Stimulated activated CD4-positive, alpha-beta T cell treated with anti-CD3 and anti-CD28 coated beads, Interleukin-2, amount 100 ng/mL, for 24 hours (primary cell): ENCODE measurements around the gene PXYLP1.
"Not testable (repeated sequence)": the region's sequence is repeated elsewhere in the genome, so short reads cannot be mapped to it uniquely, and the experiment has no call there.

Experiments
- DNase-seq, 2 donors: peaks; one replicate each; pipeline ENCODE4 v3.0.0-alpha.2; 2020

Gene PXYLP1, protein sequence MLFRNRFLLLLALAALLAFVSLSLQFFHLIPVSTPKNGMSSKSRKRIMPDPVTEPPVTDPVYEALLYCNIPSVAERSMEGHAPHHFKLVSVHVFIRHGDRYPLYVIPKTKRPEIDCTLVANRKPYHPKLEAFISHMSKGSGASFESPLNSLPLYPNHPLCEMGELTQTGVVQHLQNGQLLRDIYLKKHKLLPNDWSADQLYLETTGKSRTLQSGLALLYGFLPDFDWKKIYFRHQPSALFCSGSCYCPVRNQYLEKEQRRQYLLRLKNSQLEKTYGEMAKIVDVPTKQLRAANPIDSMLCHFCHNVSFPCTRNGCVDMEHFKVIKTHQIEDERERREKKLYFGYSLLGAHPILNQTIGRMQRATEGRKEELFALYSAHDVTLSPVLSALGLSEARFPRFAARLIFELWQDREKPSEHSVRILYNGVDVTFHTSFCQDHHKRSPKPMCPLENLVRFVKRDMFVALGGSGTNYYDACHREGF

DNA sequence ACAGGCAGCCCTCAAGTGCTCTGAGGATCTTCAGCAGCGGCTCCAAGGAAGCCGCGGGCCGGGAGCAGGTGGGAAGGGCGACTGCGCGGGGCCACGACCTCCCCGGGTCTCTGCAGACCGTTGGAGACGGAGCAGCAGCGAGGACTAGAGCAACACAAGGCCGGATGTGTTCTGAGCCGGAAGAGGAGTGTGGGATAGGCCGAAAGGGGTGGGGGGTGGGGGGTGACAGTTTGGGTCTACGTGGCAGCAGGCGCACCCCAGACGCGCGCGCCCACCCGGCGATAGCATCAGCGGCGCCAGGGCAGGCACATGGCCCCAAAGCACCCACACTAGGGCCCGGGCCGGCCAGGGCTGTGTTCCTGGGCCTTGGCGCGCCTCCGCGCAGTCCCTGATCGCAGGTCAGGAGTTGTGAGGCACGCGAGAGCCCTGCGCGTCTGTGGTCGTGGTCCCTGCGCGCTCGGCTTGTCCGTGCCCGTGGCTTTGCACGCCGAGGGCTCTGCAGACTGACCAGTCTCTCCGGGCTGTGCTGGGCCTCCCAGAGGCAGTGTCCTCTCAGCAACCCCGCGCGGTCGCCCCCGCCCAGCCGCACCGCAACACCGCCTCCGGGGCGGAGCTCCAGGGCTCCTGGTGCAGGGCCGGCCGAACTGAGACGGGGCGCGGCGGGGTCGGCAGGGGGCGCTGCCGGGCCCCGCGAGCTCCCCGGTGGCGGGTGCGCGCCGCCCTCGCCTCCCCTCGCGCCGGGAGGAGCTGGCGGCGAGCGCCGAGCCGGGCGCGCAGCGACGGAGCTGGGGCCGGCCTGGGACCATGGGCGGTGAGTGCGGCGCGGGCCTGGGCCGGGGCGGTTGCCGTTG, at the start of gene PXYLP1:
Gene PXYLP1 (plus strand): TSS at position 725 of the 851 bp plus-strand sequence. CDS start 28,351 bp downstream, outside the sequence.
- peak; percentile 91 to 93 for DNase-seq

DNA sequence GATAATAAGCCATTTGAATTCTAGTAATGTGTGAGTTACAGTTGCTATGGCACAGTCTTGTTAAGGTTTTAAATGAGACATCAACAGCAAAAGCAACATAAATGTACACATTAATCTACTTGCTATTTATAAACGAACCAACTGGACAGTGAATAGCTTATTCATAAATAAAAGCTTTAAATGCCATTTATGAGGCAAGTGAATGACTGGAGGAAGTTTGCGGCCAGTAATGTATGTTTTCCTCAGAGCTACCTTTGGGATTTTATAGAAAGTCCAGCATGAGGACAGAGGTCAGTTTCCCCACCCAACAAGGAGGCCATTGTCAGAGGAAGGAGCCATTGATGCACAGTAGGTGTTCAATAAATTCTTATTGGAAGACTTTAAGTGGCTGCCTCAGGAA, 48.0 kb upstream of the PXYLP1 start:
- no peak for DNase-seq

DNA sequence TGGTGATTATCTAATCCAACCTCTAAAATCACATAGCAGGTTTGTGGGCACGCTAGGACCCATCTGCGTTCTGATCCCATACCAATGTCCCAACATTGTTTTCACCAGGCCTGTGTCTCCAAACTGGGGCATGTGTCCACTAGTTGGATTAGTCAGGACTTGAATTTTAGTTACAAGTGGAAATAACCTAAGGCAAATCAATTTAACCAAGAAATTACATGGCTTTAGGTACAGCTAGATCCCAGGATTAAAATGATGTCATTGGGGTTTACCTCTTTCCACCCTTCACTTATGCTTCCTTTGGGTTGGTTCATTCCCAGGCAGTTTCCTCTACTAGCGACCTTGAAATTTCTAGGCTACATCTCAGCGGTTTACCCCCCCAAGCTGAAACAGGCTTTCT, 47.2 kb upstream of the PXYLP1 start:
- no peak for DNase-seq

DNA sequence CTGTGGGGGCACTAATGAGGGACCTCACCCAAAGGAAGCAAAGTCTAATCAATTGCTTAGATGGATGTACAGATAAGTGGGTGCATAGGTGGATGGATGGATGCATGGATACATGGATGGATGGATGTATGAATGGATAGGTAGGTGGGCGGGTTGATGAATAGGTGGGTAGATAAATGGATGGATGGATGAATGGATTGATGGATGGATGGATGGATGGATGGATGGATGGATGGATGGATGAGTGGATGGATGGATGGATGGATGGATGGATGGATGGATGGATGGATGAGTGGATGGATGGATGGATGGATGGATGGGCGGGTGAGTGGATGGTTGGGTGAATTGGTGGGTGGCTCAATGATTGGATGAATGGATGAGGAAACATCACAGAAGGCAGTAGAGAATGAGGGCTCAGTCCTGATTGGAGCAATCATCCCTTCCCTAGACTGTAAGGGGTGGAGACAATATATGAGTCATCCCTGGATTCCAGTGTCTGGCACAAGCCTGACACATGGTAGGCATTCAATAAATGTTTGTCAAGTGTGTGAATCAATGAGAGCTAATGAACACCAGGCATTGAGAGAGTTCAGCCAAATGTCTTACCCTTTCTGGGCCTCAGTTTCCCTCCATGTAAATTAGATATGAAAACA, 40.4 kb upstream of the PXYLP1 start:
- no peak for DNase-seq

DNA sequence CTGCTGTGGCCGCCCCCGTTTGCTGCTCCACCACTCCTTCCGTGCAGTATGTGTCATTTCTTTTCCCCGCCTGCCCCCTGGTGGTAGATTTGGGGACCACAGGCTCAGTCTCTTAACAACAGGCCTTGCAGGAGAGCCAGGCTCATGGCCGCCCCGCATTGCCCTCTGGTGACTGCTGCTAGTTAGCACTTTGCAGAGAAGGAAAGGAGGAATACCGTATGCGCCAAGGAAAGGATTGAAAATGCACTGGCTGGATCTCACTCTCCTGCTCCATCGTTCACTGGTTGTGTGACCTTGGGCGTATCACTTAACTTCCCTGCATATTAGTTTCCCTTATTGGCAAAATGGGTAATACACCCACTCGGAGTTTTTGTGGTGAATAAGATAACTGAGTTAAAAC, 39.3 kb upstream of the PXYLP1 start:
- DNase-seq: peak; percentile 99

DNA sequence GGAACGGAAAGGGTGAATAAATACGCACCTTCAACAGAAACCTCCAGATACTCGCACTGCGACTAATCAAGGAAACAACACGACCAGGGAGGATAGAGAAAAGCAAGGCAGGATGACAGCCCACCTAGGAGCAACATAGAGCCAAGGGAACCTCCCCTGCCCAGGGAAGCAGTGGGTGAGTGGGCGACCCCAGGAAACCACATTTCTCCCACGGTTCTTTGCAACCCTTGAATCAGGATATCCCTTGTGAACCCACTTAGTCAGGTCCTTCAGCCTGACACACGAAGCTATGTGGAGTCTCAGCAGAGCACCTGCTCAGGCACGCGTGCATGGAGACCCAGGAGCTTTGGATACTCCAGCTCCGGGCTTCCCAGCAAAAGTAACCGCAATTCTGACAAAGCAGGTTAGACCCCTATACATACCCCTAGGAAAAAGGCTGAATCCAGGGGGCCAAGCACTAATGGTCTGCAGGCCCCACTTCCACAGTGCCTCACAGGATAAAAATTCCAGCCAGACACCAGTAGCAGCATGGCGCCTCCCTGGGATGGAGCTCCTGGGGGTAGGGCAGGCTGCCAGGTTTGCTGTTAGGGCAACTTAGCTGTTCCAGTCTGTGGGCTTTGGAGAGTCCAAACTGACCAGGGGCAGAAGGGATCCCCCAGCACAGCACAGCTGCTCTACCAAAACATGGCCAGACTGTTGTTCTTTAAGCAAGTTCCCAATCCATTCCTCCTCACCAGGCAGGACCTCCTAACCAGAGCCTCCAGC, 38.4 kb upstream of the PXYLP1 start:
- no peak for DNase-seq

DNA sequence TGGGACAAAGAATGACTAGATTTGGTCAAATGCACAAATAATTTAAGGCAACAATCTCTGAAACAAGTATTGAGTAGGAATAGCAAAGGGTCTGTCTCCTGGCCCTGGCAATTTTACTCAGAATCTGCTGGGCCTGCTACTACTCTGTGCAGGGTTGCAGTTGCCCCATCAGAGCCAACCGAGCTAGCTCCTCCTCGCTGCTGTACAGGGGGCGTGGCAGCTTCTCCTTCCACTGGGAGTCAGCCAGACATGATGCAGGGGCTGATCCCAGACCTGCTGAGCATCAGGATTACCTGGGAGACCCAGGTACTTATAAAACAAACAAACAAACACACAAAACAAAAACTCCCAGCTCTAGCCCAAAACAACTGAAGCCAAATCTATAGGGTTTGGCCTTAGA, 30.5 kb upstream of the PXYLP1 start:
- no peak for DNase-seq

DNA sequence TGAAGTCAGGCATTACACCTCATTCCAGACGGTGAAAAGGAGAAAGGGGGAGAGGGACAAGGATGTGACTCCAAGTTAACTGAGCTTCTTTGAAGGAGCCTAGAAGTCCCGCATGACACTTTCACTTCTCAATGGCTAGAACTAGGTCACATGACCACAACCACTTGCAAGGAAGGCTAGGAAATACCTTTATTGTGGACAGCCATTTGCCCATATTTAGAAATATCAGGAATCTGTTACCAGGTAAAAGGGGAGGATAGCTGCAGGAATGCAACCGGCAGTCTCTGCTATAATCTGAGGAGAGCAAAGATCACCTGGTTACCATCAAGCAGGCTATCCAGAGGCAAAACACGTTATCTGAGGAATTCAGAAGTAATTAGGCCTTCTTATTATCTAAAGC, 28.9 kb upstream of the PXYLP1 start:
- no peak for DNase-seq

DNA sequence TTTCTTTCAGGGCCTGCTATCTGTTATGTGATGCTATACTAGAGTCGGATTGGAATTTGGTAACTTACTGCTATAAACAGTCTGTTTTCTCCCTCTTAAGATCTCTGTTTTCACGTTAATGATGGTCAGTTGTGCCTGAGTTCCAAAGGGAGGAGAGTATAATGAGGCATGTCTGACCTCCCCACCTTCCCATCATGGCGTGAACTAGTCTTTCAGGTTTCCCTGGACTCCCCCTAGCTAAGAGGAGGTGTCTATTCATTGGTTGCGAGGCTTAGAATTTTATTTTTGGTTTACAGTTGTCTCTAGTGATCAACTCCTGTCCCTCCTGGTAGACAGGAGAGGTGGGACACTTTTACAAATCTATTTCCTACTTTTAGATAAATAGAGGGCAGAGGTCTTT, 27.8 kb upstream of the PXYLP1 start:
- DNase-seq: no peak

DNA sequence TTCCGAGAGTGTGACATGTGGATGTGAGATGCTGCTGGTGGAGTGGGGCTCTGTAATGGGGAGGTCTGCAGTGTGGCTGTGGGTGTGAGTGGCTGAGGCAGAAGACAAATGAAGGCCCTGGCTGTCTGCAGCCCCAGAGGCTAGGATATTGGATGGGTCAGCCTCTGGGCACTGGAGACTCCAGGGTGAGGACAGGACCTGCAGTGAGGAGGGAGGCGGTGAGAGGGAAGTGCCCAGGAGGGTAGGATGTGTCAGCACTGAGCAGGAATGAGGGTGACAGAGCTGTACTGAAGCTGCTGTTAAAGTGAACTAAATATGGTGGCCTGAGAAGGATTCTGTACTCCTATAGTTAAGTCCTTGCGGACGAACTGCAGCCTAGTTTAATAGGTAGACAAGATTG, 27.3 kb upstream of the PXYLP1 start:
- no peak for DNase-seq

DNA sequence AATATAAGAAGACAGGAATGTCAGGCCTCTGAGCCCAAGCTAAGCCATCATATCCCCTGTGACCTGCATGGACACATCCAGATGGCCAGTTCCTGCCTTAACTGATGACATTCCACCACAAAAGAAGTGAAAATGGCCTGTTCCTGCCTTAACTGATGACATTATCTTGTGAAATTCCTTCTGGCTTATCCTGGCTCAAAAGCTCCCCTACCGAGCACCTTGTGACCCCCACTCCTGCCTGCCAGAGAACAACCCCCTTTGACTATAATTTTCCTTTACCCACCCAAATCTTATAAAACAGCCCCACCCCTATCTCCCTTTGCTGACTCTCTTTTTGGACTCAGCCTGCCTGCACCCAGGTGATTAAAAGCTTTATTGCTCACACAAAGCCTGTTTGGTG, 20.3 kb upstream of the PXYLP1 start:
- DNase-seq: not testable (repeated sequence)

DNA sequence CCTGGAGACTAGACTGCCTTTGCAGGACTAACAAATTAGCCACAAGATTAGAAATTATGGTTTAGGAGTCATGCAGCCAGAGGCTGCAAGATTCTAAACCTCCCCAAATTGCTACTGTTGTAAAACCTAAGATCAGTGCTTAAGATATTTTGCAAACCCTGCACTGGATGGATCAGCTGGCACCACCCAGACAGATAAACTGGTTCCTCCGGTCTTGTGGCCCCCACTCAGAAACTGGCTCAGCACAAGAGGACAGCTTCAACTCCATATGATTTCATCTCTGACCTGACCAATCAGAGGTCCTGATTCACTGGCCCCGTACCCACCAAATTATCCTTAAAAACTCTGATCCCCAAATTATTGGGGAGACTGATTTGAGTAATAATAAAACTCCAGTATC, 19.5 kb upstream of the PXYLP1 start:
- DNase-seq: no peak

DNA sequence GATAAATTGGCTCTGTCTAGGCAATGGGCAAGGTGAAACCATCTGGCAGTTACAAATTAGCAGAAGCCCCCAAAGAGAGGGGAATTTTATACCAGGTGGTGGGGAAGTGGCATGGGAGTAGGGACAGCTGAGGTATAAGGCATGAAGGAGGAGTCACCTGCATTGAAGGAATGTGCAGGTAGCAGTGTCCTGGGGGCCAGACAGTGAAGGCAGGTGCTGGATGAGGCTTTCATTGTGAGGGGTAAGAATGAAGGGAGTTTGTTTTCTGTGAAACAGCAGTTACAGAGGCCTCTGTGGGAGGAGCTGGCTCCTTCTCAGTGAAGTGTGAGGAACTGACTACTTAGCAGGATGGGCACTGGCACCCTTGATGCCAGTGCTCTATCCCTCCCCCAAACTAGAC, 19.1 kb upstream of the PXYLP1 start:
- DNase-seq: no peak

DNA sequence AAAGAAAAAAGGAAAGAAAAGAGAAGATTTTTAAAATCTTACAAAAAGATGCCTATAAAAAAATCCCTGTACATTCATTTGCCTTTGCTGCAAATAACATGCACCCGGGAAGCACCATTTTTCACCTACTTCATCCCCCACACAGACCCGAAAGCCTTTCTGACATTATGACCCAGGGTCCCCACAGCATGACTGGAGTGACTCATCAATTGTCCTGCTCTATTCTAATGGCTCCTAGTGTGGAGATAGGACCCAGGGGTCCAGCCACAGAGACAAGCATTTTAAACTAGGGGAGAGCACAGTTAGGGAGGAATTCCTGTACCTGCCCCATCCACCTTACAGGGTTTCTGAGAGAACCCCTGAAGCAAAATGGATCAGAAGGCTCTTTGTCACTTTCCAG, 14.7 kb upstream of the PXYLP1 start:
- no peak for DNase-seq

DNA sequence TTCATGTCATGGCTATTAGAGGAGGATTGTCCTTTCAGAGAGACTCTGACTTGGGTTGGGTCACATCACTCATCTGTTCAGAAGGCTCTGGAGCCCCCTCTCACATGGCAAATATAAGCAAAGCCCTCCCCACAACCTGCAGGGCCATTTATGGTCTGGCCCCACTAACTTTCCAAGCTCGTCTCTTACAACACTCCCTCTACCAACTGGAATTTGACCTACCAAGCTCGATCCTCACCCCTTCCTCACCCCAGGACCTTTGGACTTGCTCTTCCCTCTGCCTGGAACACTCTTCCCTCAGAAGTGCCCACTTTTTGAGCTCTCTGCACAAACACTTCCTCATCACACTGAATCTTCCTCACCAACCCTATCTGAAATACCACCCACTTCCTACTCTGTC, 14.2 kb upstream of the PXYLP1 start:
- no peak for DNase-seq

DNA sequence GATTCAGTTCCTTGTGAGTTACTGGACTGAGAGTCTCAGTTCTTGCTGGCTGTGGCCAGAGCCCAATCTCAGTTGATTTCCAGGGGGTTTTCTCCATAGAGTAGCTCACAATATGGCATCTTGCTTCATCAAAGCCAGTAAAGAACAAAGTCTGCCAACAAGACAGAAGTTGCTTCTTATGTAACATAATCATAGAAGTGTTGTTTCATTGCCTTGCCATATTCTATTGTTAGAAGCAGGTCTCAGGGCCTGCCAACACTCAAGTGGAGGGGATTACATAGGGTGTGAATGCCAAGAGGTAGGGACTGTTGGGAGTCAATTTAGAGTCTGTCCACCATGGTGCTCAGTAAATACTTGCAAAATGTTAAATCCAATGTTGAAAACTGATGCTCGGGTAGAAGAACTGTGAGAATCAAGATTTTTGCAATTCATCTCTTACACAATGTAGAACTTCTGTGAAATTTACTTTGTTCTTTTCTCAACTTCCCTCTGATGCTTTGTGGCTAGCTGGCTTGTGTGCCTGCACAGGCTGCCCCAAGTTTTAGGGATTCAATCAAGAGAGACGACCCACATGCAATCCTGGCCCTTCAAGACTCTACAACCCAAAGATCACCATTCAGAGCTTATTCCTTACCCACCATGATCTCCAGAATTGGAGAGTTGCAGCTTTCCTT, 13.3 kb upstream of the PXYLP1 start:
- DNase-seq: no peak

DNA sequence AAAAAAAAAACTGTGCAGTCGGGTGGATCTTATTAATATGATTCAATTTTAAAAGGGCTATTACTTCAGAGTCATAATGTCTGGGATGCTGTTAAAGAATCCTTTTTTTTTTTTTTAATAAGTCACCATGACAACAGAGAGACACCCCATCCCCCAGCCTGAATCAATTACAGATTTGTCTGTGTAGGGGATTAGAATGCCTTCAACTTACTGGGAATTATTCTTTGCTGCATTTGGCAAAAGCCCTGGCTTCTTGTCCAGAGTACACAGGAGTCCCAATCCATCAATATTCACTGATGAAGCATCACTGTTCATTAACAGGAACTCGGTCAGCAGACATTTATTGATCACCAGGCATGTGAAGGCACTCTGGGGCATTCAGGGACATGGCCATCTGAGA, 12.7 kb upstream of the PXYLP1 start:
- no peak for DNase-seq

DNA sequence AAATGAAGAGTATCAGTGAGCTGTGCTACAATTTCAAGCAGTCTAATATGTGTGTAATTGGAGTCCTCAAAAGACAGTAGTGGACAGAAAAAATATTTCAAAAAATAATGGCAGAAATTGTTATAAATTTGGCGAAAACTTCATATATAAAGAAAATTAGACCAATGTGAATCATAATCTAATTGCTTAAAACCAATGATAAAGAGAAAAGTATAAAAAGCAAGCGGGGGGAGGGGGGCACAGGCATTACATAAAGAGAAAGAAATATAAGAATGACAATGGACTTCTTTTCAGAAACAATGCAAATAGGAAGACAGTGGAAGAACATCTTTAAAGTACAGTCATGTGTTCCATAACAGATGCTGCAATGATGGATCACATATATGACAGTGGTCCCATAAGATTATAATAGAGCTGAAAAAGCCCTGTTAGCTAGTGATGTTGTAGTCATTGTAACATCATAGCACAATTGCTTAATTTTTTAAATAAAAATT, 7.9 kb upstream of the PXYLP1 start:
- DNase-seq: no peak

DNA sequence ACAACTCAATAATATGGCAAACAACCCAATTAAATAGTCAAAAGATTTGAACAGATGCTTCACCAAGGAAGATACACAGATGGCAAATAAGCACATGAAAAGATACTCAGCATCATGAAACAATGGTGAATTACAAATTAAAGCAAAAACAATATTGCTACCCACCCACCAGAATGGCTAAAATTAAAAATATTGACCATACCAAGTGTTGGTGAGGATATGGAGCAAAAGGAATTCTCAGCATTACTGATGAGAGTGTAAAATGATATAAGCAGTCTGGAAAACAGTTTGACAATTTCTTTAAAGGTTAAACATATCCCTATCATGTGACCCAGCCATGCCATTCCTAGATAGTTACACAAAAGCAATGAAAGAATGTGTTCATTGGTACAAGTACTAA, 5.7 kb upstream of the PXYLP1 start:
- no peak for DNase-seq

DNA sequence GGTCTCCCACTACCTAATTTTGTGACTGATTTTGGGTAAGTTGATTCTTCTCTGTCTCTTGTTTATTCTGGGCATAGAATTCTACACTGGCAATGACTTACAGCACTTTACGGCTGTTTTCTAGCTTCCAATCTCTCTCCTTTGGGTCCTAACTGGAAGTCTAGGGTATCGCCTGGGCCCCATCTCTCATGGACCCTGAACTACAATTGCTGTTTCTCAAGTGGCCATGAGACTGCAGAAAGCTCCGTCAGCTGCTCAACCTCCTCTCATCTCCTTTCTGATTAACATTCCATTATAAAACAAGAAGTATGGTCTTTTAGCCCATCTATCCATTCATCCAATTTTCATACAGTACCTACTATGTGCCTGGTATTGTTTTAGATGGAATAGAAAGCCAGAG, 4.4 kb upstream of the PXYLP1 start:
- no peak for DNase-seq

DNA sequence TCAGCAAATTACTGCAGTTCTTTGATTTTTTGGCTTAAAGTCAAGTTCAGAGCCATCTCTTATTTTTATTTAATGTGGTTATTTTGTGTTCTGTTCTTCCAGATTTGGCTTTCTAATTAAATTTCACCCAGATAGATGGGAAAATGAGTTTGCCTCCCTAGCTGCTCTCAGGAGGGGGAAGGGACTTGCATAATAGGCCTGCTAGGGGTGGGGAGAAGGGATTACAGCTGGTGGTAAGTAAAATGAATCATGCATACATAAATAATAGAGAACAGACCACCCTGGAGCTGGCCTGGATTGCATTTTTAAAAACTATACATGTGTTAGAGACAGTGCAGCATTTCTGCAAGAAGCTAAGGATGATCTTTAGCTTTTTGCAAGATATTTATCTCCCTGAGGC, 3.9 kb upstream of the PXYLP1 start:
- DNase-seq: no peak

DNA sequence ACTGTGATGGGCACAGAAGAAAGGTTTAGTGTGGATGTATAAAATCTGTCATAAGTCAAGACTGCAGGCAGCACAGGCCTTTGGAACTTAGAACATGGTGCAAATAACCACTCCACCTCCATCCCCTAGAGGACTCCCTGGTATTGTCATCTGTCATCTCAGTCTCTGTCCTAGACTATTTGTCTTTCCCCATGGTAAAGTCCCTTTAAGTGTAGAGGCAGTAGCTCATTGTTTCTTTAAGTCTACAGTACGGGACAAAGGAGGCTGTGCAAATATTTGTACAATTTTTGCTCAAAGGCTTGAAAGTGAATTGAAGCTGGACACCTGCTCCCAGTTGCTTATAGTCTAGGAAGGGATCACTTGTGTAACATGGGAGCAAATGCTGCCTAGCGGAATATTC, 3.2 kb upstream of the PXYLP1 start:
- DNase-seq: no peak
